T-cell (primary cell): Measurements from ENCODE around the gene TRIP6. TPM values are rescaled to one million over a fixed set of nuclear protein-coding genes. Genes with fewer than 3 reads are reported as not detected.
A peak's percentile ranks its signal among the peaks of the same experiment; 100 is the strongest.

Experiments
- ATAC-seq, 4 experiments: fragments of 200-7000 bp in 3 of 4; fragments of 150-1000 bp in 1 of 4; cut with Tn5 transposase; replicated peaks in 1 of 4; 1 replicate in 3 of 4; 2 replicates in 1 of 4; pipeline ENCODE4 v1.10.0; 2021; ENCODE audit warnings: moderate library complexity in 3 of 4, mild to moderate bottlenecking in 2 of 4, moderate number of reproducible peaks in 1 of 4
- CTCF ChIA-PET, 2 donors: fragments of 300-600 bp; sonication (Branson Sonifier 250); formaldehyde crosslinking; loops; one replicate each; lab custom pipeline; 2022; ENCODE audit warnings: antibody characterized with exemption in 2 of 2; lab: Charles Lee
- POLR2A ChIA-PET, 2 donors: fragments of 300-600 bp; sonication (Branson Sonifier 250); formaldehyde crosslinking; loops; one replicate each; lab custom pipeline; 2022; ENCODE audit warnings: antibody characterized with exemption in 2 of 2; lab: Charles Lee
- DNase-seq, 35 experiments: peaks; one replicate each; pipeline versions ENCODE4 v3.0.0 to v3.0.0-alpha.2; 2013 to 2023
- H3K27ac ChIP-seq: one replicate; pipeline ENCODE4 v1.5.1; 2013; ENCODE audit warnings: low read length
- H3K27me3 ChIP-seq, 2 experiments: replicated peaks in 1 of 2; 1 replicate in 1 of 2; 2 replicates in 1 of 2; pipeline versions ENCODE4 v1.6.1 to v1.7.0; 2013; ENCODE audit warnings: low read length in 1 of 2, mixed read lengths in 1 of 2; ENCODE audit not compliant: control insufficient read depth in 2 of 2, insufficient read depth in 2 of 2; ENCODE audit errors: extremely low read depth in 1 of 2
- H3K36me3 ChIP-seq, 2 donors: 1 replicate in 1 of 2; 2 replicates in 1 of 2; pipeline versions ENCODE4 v1.6.1 to v1.7.0; 2013; ENCODE audit warnings: low read length in 1 of 2; ENCODE audit not compliant: control insufficient read depth in 2 of 2, insufficient read depth in 1 of 2; ENCODE audit errors: extremely low read depth in 1 of 2
- H3K4me1 ChIP-seq, 2 experiments: 1 replicate in 1 of 2; 2 replicates in 1 of 2; pipeline versions ENCODE4 v1.6.1 to v1.7.0; 2013; ENCODE audit warnings: low read length in 2 of 2, mixed read lengths in 1 of 2; ENCODE audit not compliant: insufficient read depth in 2 of 2, control insufficient read depth in 1 of 2; ENCODE audit errors: extremely low read depth in 1 of 2
- H3K4me3 ChIP-seq, 2 donors: 1 replicate in 1 of 2; 2 replicates in 1 of 2; pipeline versions ENCODE4 v1.5.1 to v1.7.0; 2013; ENCODE audit warnings: mild to moderate bottlenecking in 2 of 2, low read length in 1 of 2, moderate library complexity in 1 of 2; ENCODE audit not compliant: control insufficient read depth in 1 of 2; ENCODE audit errors: extremely low read depth in 1 of 2
- H3K9me3 ChIP-seq: 2 replicates; pipeline ENCODE4 v1.7.0; 2013
- H3K27ac Mint-ChIP-seq, 2 donors: one replicate each; pipeline ENCODE4 v1.8.0; 2020 to 2021; ENCODE audit warnings: mild to moderate bottlenecking in 2 of 2, mixed read lengths in 2 of 2
- H3K27me3 Mint-ChIP-seq, 2 donors: one replicate each; pipeline ENCODE4 v1.8.0; 2021 to 2022; ENCODE audit warnings: mixed read lengths in 2 of 2
- H3K36me3 Mint-ChIP-seq: one replicate; pipeline ENCODE4 v1.8.0; 2021; ENCODE audit warnings: mixed read lengths
- H3K4me1 Mint-ChIP-seq, 3 donors: one replicate each; pipeline ENCODE4 v1.8.0; 2020 to 2022; ENCODE audit warnings: mixed read lengths in 3 of 3, mild to moderate bottlenecking in 1 of 3
- H3K4me3 Mint-ChIP-seq, 3 donors: one replicate each; pipeline ENCODE4 v1.8.0; 2020 to 2022; ENCODE audit warnings: mild to moderate bottlenecking in 3 of 3, mixed read lengths in 3 of 3, moderate library complexity in 3 of 3
- H3K9me3 Mint-ChIP-seq, 3 donors: one replicate each; pipeline ENCODE4 v1.8.0; 2020 to 2022; ENCODE audit warnings: mixed read lengths in 3 of 3
- WGBS: methylation state at CpG from one replicate; pipeline ENCODE4 v1.1.5; 2013; ENCODE audit warnings: missing lambda C conversion rate; ENCODE audit not compliant: insufficient coverage; 5-methylcytosine and 5-hydroxymethylcytosine counted together
- total RNA-seq, 35 experiments: library from RNA in 6 of 35; stranded (reverse) in 6 of 35; fragments of 120-200 nt in 1 of 35; gene quantifications; one replicate each; pipeline versions ENCODE4 v1.2.1 to v1.2.4 and lab custom pipeline; 2013 to 2026

TRIP6 gene
- total RNA-seq, 5 donors from 2014 or later (not counting 1 experiment from before 2014, with no cell fraction given), result 5.6 to 14.6 (median 8.8) TPM

DNA sequence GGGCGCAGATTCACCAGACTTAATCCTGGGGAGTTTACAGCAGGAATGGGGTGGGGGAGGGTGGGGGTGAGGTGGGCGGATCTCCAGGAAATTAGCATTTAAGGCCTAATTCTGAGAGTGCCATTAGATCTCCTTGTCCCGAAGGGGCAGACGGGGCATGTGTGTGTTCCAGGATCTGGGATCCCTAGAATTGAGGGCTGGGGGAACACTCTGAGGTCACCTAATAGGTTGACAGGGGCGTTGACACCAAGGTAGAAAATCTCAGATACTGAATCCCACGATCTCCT is 30.4 kb upstream of the TRIP6 start:
- H3K36me3 Mint-ChIP-seq, result no peaks in the 10 kb centered on the region
- no peaks in the 10 kb centered on the region for H3K9me3 ChIP-seq
- H3K4me1 ChIP-seq, result peaks cover 4 to 9% of the 10 kb centered on the region in 2 experiments
- DNase-seq (no peak), ATAC-seq (peak in 1 of 4 experiments; percentile 9)
- H3K27me3 Mint-ChIP-seq, result no peaks in the 10 kb centered on the region
- peaks cover 0 to 6% of the 10 kb centered on the region in 2 experiments for H3K27me3 ChIP-seq
- peak overlapping the region; percentile 85 to 86 (median 85) for H3K4me3 Mint-ChIP-seq
- ChIA-PET CTCF (interaction anchor here in 1 of 2 donors (0.7 kb wide), 1 partner anchor 131 kb away, joined by 4 read pairs; the partner anchor contains the start of gene POP7), POLR2A (interaction anchor here in 1 of 2 donors (0.6 kb wide), 1 partner anchor 21 kb away, joined by 4 read pairs; no protein-coding TSS in a partner anchor)
- H3K4me3 ChIP-seq, result peak overlapping the region; percentile 50 to 63
- 84% methylated on average over 3 of the region's 6 CpGs for WGBS
- H3K9me3 Mint-ChIP-seq, result no peaks in the 10 kb centered on the region
- peaks cover 8 to 17% (median 14%) of the 10 kb centered on the region in 3 donors for H3K4me1 Mint-ChIP-seq
- peak overlapping the region; percentile 80 to 90 for H3K27ac Mint-ChIP-seq
- no peak overlapping the region for H3K27ac ChIP-seq
- no peaks in the 10 kb centered on the region for H3K36me3 ChIP-seq

- no peaks in the 10 kb centered on the region for H3K36me3 ChIP-seq
- peaks cover 0 to 4% of the 10 kb centered on the region in 2 experiments for H3K27me3 ChIP-seq
- Mint-ChIP-seq H3K9me3 (no peaks in the 10 kb centered on the region), H3K4me1 (peaks cover 8 to 17% (median 14%) of the 10 kb centered on the region in 3 donors), H3K4me3 (peak overlapping the region; percentile 85 to 86 (median 85)), H3K27me3 (no peaks in the 10 kb centered on the region), H3K27ac (peak overlapping the region; percentile 80 to 90), H3K36me3 (no peaks in the 10 kb centered on the region)
- WGBS, result 1% methylated on average over 26 of the region's 37 CpGs
- no peaks in the 10 kb centered on the region for H3K9me3 ChIP-seq
- H3K27ac ChIP-seq, result peak overlapping the region; percentile 19
- H3K4me3 ChIP-seq, result peak overlapping the region; percentile 50 to 63
- CTCF ChIA-PET, result interaction anchor here (0.6 to 0.7 kb wide), 3 partner anchors 17 to 410 kb away, joined by 3 to 9 read pairs (median 4); partner anchors contain the start of gene POP7 (in 1 of the 2)
- ATAC-seq (peak; percentile 98 to 100 (median 100)), DNase-seq (peak; percentile 49 to 83 (median 69))
- POLR2A ChIA-PET, result interaction anchor here in 1 of 2 donors (0.6 to 0.7 kb wide), 2 partner anchors 21 to 420 kb away, joined by 4 read pairs; no protein-coding TSS in a partner anchor
- H3K4me1 ChIP-seq, result peaks cover 4 to 9% of the 10 kb centered on the region in 2 experiments
Measured at GRCh38 chr7:100837099-100837836, 29.9 kb upstream of the TRIP6 start.

DNA sequence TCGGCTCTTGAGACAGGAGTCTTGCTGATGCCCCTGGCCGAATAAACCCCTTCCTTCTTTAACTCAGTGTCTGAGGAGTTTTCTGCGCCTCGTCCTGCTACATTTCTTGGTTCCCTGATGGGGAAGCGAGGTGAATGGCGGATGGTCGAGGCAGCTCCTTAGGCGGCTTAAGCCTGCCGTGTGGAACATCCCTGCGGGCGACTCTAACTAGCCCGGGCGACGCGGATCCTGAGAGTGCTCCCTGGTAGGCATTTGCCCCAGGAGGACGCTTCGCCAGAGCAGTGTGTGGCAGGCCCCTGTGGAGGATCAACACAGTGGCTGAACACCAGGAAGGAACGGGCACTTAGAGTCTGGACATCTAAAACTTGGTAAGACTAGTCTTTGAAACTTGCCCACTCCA is 27.8 kb upstream of the TRIP6 start:
- Mint-ChIP-seq H3K4me3 (no peak overlapping the region), H3K27me3 (no peaks in the 10 kb centered on the region), H3K36me3 (no peaks in the 10 kb centered on the region), H3K4me1 (peaks cover 8 to 17% (median 14%) of the 10 kb centered on the region in 3 donors), H3K9me3 (no peaks in the 10 kb centered on the region), H3K27ac (no peak overlapping the region)
- ATAC-seq (no peak), DNase-seq (no peak)
- no peaks in the 10 kb centered on the region for H3K27me3 ChIP-seq
- H3K4me1 ChIP-seq, result peaks cover 4 to 9% of the 10 kb centered on the region in 2 experiments
- WGBS, result 96% methylated on average over 16 of the region's 18 CpGs
- H3K9me3 ChIP-seq, result no peaks in the 10 kb centered on the region
- no peak overlapping the region for H3K27ac ChIP-seq
- H3K4me3 ChIP-seq, result no peak overlapping the region
- CTCF ChIA-PET, result no interaction called here
- no peaks in the 10 kb centered on the region for H3K36me3 ChIP-seq
- POLR2A ChIA-PET, result no interaction called here

DNA sequence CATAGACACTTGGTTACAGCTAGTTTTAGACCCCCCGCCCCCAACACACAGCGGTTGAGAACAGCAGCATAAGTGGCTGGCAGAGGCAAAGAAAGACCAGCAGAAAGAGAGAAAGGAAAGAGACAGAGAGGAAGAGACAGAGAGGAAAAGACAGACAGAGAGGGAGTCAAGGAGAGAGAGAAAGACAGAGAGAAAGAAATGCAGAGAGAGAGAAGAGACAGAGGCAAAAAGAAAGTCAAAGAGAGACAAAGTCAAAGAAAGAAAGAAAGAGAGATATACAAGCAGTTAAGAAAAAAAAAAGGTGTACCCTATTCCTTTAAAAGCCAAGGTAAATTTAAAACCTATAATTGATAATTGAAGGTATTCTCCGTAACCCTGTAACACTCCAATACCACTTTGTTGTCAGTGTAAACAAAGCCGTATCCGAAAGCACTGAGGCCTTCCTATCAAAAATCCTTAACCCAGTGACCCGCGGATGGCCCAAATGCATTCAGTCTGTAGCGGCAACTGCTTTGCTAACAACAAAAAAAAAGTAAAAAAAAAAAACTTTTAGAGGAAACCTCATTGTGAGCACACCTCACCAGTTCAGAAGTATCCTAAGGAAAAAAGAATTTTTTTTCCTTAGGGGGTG is 26.6 kb upstream of the TRIP6 start:
- DNase-seq, result no peak
- Mint-ChIP-seq H3K27me3 (no peaks in the 10 kb centered on the region), H3K27ac (no peak overlapping the region), H3K4me1 (peaks cover 8 to 14% (median 12%) of the 10 kb centered on the region in 3 donors), H3K36me3 (no peaks in the 10 kb centered on the region), H3K9me3 (no peaks in the 10 kb centered on the region), H3K4me3 (no peak overlapping the region)
- CTCF ChIA-PET, result no interaction called here
- WGBS, result 100% methylated on average over 1 of the region's 8 CpGs
- POLR2A ChIA-PET, result no interaction called here
- no peaks in the 10 kb centered on the region for H3K27me3 ChIP-seq
- ATAC-seq, result no peak
- H3K36me3 ChIP-seq, result no peaks in the 10 kb centered on the region
- H3K27ac ChIP-seq, result no peak overlapping the region
- H3K4me1 ChIP-seq, result peaks cover 4 to 9% of the 10 kb centered on the region in 2 experiments
- no peak overlapping the region for H3K4me3 ChIP-seq
- H3K9me3 ChIP-seq, result no peaks in the 10 kb centered on the region

DNA sequence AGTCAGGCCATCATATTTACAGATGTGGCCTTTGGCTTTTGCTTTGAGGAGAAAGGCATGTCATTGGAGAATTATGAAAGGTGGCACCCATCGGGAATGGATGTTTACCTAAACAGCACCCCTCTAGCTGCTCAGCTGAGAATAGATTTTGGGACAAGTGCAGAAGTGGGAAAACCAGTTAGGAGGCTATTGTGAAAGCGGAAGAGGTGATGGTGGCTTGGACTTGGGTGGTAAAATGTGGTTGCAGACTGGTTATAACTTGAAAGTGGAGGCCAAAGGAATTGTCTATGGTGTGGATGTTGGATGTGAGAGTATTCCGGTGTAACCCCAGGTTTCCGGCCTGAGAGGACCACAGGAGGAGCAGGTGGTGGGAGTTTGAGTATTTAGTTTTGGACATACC is 19.8 kb upstream of the TRIP6 start:
- Mint-ChIP-seq H3K9me3 (no peaks in the 10 kb centered on the region), H3K27me3 (no peaks in the 10 kb centered on the region), H3K4me1 (peaks cover 6% of the 10 kb centered on the region in 3 donors), H3K36me3 (no peaks in the 10 kb centered on the region), H3K4me3 (no peak overlapping the region), H3K27ac (no peak overlapping the region)
- Histone ChIP-seq H3K36me3 (no peaks in the 10 kb centered on the region), H3K4me3 (no peak overlapping the region), H3K27me3 (no peaks in the 10 kb centered on the region), H3K4me1 (peaks cover 3 to 11% of the 10 kb centered on the region in 2 experiments), H3K9me3 (no peaks in the 10 kb centered on the region), H3K27ac (no peak overlapping the region)
- ChIA-PET CTCF (no interaction called here), POLR2A (no interaction called here)
- ATAC-seq (no peak), DNase-seq (no peak)
- WGBS, result 92% methylated on average over 4 of the region's 4 CpGs
